NCI-H82 (cell line): Measurements from ENCODE around the gene TSC22D4.
"Not testable (repeated sequence)": the region's sequence is repeated elsewhere in the genome, so short reads cannot be mapped to it uniquely, and the experiment has no call there.

Experiments
- DNase-seq: peaks from one replicate; lab custom pipeline; 2025; lab: John Stamatoyannopoulos, UW

The TSC22D4 gene

DNA sequence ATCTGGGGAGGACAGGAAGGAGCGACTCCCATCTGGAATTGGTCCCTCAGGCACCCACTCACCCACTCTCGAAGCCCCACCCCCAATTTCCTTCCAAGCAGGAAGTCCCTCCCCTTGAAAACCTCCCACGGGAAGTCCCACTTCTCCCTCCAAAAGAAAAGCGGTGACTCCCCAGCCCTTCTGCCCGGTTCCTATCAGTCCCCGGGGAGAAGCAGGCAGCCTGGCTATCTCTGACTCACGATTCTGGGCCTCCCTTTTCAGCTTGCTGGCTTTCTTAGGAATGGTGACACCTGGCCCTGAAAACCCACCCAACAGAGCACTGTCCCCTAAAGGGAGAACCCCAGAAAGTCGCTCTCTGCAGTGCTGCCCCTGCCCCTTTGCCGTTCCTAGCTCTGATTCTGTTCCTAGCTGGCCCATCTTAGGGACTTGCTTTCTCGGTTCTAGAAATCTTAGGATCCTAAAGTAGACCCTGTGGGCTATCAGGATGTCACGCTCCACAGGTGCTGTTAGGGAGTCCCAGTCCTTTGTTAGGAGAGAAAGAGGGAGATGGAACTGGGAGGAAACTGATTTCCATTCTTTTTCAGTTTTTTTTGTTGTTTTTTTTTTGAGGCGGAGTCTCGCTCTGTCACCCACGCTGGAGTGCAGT lies 6.0 kb downstream of the TSC22D4 start:
- DNase-seq, result peak; percentile 43

DNA sequence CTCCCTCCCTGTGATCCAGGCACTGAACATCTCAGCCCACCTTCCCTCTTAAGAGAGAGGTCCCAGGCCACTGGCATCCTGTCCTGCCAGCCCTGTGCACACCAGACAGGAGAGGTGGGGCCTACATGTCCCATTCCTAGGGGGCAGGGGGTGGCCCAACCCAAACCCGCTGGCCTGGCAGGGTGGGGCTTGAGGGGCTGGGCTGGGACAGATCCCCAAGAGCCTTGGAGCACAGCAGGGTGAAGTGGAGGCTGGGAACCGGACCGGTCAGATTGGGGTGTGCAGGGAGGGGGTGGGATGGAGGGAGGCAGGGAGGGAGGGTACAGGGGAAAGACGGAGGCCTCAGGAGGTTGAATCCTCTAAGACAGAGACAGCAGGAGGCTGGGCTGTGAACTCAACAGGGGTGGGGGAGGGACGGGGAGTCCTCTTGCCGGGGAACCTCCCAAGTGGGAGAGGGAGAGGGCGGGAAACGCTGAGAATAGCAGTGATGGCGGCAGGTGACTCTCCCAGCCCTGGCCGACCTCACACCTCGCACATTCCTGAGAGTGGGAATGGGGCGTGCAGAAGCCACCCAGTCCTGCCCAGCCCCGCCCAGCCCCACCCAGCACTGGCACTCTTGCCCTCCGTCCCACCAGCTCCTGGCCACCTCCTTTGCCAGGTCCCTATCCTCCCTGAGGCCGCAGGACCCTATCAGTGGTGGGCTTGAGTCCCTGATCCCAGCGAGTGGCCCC lies 6.7 kb downstream of the TSC22D4 start:
- no peak for DNase-seq

- no peak for DNase-seq
Measured at GRCh38 chr7:100471021-100471420, 8.0 kb downstream of the TSC22D4 start.

- DNase-seq, result peak; percentile 86
Measured at GRCh38 chr7:100469227-100470044, 9.6 kb downstream of the TSC22D4 start.

DNA sequence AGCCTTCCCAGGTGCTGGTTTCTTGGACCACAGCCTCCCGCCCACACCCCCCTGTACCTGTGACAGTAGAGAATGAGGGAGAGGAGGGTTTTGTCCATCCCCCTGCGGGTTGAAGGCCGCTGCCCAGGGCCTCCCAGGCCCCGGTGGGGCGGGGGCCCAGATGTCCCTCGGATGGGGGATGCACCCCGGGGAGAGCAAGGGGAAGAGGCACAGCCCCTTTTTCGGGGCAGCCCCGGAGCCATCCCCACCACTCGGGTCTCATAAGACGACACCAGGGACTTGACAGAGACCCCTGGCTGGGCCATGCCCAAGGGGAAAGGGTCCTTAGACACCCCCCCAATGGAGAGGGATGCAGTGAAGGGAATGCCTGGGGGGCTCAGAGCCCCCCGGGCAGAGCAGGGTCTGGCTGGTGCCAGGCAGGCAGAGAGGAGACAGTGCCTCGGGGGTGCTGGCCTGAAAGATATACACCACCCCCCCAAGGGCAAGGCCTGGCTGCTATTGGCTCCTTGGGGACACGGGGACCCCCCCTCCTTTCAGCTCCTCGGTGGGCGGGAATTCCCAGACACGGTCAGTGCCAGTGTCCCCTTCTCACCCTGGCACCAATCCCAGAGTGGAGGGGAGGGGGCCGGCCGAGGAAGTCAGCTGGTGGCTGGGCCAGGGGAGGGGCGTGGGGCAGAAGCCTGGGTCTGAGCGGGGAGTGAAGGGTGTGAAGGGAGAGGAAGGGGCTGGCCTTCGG lies 11.2 kb downstream of the TSC22D4 start:
- no peak for DNase-seq

DNA sequence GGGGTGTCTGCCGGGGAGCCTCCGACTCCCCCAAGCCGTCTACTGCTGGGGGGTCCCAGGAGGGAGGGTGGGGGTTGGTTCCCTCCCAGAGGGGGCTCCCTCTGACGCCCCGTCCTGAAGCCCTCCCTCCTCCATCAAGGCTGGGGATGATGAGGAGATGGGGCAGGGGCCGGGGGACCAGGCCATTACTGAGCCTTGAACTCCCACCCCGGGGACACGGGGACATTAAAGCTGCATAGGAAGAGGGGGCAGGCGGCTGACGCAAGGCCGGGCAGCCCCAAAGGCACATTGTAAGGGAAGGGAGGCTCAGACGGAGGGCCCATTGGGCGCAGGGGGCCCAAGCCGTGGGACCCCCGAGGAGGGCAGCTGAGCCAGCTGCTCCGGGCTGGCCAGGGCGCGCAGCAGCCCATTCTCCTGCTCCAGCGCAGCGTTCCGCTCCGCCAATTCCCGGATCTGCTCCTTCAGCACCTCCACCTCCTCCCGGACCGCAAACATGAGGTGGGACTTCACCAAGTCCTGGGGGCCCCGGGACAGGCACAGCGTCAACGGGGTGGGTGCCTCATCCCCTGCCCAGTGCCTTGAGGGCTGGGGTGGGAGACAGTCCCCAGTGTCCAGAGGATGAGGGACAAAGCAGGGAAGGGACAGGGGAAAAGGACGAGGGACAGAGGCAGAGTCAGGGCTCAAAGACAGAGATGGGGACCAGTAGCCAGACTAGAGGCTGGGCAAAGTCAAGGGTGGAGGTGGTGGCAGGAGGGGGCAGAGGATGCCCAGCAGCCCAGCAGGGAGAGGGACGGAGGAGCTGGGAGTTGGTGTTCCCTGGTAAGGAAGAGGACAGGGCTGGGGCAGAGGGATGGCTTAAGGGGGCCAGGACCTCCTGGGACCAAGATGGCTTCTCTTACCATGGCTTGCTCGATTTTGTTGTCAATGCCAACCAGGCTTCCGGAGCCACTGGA lies 12.1 kb downstream of the TSC22D4 start:
- DNase-seq, result no peak

DNA sequence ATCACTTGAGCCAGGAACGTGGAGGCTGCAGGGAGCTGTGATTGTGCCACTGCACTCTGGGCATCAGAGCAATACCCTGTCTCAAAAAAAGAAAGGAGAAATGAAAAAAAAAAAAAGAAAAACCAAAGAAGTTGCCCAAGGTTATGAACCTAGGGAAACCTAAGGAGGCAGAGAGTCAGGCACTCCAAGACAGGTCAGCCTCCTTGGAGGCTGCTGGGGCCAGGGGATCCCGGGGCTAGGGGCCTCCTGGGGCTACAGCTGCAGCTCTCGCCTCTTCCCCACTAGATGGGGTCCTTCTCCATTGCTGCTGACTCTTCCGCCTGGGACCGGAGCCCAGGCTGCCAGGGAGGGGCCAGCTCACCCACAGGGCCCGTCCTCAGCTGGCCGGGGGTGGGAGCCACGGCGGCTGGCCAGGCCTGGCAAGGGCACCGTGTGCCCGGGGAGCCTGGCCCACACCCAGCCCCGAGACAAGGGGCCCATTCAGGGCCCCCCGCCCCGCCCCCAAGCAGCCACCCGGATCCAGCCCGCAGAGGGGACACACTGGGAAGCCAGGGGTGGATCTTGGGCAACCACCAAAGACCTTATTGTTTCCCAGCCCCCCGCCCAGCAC lies 13.2 kb downstream of the TSC22D4 start:
- peak; percentile 77 for DNase-seq

DNA sequence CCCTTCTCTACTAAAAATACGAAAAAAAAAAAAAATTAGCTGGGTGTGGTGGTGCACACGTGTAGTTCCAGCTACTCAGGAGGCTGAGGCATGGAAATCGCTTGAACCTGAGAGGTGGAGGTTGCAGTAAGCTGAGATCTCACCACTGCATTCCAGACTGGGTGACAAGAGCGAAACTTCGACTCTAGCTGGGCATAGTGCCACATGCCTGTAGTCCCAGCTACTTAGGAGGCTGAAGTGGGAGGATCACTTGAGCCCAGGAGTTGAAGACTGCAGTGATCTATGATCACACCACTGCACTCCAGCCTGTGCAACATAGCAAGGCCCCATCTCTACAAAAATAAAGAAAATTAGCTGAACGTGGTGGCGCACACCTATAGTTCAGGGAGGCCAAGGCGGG lies 13.7 kb downstream of the TSC22D4 start:
- no peak for DNase-seq

DNA sequence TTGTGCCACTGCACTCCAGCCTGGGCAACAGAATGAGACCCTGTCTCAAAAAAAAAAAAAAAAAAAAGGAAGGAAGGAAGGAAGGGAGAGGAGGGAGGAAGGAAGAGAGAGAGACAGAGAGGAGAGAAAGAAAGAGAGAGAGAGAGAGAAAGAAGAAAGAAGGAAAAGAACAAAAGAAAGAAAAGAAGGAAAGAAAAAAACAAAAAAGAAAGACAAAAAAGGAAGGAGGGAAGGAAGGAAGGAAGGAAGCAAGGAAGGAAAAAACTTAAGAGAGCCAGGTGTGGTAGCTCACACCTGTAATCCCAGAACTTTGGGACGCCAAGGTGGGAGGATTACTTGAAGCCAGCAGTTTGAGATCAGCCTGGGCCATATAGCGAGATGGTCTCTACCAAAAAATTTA lies 14.2 kb downstream of the TSC22D4 start:
- DNase-seq, result no peak

GRCh38 chr7:100464210-100464660 lies 14.8 kb downstream of the TSC22D4 start, which contains the start of gene SPACDR:
TSS of gene SPACDR (minus strand) at chr7:100464260. CDS start at chr7:100464025, 235 bp downstream.
- DNase-seq, result no peak

- DNase-seq, result no peak
Measured at GRCh38 chr7:100457033-100457432, 22.0 kb downstream of the TSC22D4 start.

DNA sequence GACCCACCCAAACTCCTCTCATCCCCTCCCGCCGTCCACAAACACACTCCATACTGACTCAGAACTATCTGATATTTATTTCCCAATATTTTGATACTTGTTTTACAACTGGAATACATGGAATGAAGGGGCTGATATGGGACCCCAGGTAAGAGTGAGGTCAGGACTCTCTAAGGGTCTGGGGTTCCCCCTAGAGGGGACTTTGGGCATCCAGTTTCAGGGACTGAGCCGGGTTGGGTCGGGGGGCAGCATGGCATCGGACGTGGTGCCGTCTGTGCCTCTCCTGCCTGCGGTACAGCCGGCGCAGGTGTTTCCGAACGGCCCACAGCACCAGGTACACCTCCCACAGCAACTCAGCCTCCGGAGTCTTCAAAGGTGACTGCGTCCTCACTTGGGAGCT lies 22.5 kb downstream of the TSC22D4 start:
- DNase-seq, result peak; percentile 15

- DNase-seq, result no peak
Measured at GRCh38 chr7:100455206-100455605, 23.8 kb downstream of the TSC22D4 start.

GRCh38 chr7:100453854-100454253 lies 25.2 kb downstream of the TSC22D4 start:
- not testable (repeated sequence) for DNase-seq

GRCh38 chr7:100452513-100452912 lies 26.5 kb downstream of the TSC22D4 start:
- DNase-seq, result no peak

DNA sequence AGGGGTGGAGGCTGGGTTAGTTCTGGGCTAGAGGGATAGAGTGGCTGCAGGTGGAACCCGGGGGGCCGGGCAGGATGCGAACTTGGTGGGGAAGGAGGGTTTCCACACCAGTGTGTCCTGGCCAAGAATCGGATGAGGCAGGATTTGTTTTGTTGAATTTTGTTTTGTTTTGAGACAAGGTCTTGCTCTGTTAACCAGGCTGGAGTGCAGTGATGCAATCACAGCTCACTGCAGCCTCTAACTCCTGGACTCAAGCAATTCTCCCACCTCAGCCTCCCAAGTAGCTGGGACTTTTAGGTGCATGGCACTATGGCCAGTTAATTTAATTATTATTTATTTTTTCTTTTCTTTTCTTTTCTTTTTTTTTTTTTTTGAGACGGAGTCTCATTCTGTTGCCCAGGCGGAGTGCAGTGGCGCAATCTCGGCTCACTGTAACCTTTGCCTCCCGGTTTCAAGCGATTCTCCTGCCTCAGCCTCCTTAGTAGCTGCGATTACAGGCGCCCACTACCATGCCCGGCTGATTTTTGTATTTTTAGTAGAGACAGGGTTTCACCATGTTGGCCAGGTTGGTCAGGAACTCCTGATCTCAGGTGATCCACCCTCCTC lies 29.7 kb downstream of the TSC22D4 start:
- DNase-seq, result no peak

DNA sequence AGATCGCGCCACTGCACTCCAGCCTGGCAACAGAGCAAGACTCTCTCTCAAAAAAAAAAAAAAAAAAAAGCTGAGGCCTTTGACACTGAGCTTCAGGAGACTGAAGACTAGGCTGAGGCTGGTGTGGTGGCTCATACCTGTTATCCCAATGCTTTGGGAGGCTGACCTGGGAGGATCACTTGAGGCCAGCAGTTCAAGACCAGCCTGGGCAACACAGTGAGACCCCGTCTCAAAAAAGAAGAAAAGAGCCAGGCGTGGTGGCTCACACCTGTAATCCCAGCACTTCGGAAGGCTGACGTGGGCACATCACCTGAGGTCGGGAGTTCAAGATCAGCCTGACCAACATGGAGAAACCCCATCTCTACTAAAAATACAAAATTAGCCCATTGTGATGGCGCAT lies 31.7 kb downstream of the TSC22D4 start:
- DNase-seq, result not testable (repeated sequence)

- DNase-seq, result no peak
Measured at GRCh38 chr7:100446040-100446439, 33.0 kb downstream of the TSC22D4 start.

- no peak for DNase-seq
Measured at GRCh38 chr7:100444311-100445278, 34.4 kb downstream of the TSC22D4 start.
